Putamen (tissue), 1 donor: ENCODE measurements around the gene MROH2A.

Source experiments
- DNase-seq: peaks from one replicate; pipeline ENCODE4 v3.0.0-alpha.2; 2016; ENCODE audit warnings: low spot score

Gene MROH2A

GRCh38 chr2:233835230-233836186, 57.4 kb downstream of the MROH2A start:
- no peak for DNase-seq

- DNase-seq: no peak
Measured at GRCh38 chr2:233836359-233836758, 58.2 kb downstream of the MROH2A start.

DNA sequence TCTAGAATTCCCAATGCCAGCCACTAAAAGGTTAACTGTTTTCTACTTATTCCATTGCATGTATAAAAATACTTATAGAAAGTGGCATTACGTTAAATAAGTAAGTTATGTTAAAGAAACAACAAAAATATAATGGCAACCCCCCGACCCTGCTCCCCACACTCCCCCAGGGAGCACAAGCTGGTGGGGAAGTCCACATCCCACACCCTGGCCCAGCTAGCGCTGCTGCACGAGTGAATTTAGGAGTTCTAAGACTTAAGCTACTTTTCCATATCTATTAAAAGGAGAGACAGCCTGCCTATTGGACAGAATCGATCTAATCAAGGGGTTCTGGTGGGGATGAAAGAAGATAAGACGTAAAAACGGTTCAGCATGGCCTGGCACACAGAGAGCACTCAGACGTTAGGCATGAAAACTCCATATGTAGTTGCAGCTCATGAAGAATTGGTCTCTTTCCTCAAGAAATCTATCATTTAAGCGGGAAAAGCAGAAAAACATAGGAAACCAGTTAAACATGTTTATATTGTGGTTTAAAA, 59.6 kb downstream of the MROH2A start:
- DNase-seq: no peak

DNA sequence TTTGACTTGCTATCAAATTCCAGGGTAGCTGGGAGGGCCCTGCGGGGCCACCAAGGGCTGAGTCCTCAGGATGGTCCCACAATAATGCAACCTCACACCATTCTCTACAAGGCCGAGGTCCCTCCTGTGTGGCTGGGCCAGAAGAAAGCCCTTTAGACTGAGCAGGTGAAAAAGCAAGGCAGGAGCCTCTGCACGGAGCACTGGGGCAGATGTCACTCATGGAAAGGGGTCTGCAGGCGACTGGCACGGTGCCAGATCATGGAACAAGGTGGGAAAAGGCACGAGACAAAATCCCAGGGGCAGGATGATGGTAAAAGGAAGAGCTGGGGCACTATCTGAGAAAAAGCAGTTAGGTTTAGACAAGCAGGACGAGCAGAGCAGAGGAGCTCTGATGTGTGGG, 60.1 kb downstream of the MROH2A start:
- no peak for DNase-seq

- no peak for DNase-seq
Measured at GRCh38 chr2:233838726-233839446, 60.8 kb downstream of the MROH2A start.

GRCh38 chr2:233839447-233839820, 61.3 kb downstream of the MROH2A start:
- no peak for DNase-seq

GRCh38 chr2:233840520-233840919, 62.4 kb downstream of the MROH2A start:
- no peak for DNase-seq

- DNase-seq: no peak
Measured at GRCh38 chr2:233841183-233841582, 63.1 kb downstream of the MROH2A start.

GRCh38 chr2:233844064-233844807, 66.1 kb downstream of the MROH2A start:
- DNase-seq: no peak

DNA sequence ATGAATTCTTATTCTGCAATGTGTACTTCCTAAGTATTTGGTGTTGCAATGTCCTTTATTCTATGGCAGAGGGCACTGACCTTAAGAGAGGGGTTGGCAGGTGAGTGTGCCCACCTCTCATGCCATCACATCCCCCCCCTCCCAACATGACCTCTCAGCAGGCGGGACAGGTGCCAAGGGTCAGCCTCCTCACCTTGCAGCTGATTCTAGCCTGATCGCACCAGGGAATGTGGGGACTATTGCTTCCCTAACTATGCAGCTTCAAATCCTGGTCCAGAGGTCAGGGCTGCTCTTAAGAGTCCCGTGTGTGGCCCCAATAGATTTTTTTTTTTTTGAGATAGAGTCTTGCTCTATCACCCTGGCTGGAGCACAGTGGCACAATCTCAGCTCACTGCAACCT, 66.7 kb downstream of the MROH2A start:
- DNase-seq: no peak

DNA sequence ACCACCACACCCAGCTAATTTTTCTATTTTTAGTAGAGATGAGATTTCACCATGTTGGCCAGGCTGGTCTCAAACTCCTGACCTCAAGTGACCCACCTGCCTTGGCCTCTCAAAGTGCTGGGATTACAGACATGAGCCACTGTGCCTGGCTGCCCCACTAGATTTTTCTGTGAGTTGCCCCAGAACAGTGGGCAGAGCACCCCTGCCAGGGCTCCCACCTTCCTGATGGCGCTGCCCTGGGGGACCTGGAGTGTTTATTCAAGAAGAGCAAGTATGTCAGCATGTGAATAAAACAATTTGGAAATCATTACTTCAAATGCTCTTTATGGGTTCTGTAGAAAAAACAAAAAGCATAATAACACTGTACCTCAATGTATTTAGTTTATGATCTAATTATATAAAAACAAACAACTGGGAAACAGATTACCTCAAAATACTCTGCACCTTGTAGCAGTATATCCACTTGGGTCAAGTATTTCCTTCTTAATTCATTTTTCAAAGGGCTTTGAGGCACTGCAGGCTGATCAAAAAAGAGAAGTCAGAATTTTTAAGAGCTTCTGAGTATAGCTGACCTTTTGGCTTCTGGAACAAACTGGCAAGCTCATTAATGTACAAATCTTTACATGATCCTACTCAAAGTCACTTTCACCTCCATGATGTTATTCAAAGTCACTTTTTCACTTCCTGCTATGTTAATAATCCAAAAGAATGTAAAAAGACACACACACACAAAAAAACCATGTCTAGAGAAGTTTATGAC, 67.4 kb downstream of the MROH2A start:
- no peak for DNase-seq

DNA sequence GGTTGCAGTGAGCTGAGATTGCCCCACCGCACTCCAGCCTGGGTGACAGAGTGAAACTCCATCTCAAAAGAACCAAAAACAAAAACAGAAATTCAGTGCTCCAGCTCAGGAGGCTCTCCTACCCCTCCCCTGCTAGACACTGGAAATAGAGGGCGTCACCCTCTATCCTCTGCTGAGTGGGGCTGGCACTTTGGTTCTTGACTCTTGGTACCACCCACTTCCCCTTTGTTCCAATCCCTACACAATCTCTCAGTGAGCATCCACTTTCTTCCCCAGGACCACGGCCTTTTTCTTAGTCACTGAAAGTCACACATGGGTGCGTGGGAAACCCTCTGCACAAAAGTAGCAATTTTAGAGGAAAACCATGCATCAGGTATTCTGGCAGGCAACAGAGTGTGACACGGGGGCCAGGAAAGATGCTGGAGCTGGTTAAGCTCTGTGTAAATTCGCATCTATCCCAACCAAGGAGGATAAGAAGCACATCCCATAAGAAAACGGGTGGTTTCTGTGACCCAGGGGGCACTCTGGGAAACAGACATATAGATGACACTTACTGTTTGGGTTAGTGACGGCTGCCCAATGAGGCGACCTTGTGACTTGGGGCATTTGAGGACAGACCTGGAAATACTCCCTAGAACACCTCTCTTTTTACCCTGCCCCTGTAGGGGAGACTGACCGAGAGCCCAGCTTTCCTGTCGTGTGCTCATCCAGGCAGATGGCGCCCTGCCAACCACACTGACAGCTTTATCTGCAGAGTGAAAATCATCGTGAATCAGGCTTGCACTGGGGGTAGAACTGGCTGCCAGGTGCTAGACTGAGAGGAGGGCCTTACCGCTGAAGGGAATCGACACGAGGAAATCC, 68.5 kb downstream of the MROH2A start:
- no peak for DNase-seq

- DNase-seq: no peak
Measured at GRCh38 chr2:233847248-233847898, 69.2 kb downstream of the MROH2A start.

GRCh38 chr2:233848276-233848675, 70.1 kb downstream of the MROH2A start:
- no peak for DNase-seq

DNA sequence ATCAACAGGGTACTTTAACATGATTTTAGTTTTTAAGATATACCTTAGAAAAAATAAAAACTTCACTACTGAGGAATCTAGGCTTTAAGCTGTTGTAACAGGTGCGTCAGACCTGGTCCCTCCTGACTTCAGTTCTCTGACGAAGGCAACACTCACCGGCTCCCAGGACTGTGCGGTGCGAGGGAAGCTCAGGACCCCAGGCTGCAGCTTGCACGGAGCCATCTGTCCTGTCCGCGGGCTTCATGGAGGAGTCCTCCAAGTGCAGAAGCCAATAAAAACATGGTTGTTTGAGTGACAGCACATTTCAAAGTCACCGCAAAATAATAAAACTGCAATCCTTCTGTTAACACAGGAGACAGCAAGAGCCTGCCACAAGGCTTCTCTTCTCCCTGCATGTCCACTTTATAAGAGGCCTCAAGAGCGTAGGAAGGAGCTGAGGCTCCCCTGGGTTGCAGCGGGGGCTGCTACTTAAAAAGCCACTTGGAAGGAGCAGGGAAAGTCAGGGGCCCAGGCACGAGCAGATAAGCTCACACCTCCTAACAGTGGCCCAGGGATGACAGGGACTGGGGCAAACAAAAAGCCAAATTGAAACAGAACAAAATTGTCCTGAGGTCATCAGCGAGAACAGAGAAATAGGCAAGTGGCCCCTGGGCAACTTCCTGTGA, 71.6 kb downstream of the MROH2A start:
- no peak for DNase-seq

GRCh38 chr2:233850745-233851144, 72.6 kb downstream of the MROH2A start:
- DNase-seq: no peak

DNA sequence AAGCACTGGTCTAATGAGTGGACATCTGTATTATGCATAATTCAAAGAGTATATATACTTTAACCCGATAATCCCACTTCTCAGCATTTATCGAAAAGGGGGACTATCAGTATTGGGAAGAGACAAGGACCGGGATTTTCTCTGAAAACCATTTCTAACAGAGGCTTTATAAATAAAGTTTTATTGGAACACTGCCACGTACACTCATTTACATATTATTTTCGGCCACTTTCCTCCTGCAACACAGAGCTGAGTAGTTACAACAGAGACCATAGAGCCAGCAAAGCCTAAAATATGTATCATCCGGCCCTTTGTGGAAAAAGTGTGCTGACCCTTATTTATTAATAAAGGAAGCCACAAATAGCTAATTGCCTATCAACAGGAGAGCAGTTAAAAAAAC, 73.0 kb downstream of the MROH2A start:
- DNase-seq: no peak

DNA sequence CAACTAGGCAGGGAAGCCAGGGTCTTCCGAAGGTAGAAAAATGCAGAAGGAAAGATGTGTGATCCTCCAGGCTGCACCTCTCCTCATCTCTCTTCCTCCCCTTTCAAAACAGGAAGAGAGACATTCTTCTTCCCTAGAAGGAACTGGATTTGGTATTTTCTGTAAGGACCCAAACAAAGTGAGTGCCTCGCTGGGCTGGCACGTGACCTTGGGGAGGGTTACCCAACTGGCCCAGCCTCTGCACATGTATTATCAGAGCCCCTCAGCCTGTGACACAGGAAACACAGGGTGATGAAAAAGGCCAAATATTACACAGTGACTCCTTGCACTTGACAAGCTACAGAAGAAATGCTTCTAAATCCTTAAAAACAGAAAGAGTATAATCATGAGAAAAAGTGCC, 73.9 kb downstream of the MROH2A start:
- no peak for DNase-seq

DNA sequence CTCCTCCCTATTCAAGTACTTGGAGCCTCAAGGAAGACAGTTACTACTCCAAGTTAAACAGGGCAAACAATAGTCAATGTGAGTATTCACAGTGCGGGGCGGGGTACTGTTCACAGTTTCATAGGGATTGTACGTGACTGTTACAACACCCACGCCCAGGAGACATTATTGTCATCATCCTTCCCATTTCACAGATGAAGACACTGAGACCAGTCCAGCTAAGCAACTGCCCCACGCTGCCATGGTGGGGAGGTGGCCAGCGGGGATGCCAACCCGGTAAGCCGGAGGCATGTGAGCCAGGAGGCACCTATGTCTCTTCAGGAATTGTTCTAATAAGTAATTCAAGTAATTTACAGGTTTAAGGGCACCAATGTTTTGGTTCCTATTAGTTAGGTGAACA, 75.2 kb downstream of the MROH2A start:
- DNase-seq: no peak

DNA sequence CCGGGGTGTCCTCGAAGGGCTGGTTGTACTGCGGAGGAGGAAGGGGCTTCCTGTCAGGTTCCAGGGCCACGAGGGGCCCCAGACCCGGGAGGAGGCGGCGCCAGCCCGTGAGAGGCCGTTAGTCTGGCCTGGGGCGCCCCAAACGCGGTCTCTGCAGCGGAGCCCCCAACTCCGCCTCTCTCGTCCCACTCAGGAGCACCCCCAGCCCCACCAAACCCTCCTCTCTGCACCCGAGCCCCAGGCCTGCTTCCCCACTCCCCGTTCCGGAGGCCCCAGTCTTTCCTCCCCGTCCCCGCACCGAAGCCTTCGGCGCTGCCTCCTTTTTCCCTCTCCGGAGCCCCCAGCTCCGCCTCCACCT, 75.7 kb downstream of the MROH2A start:
- no peak for DNase-seq
